ENCODE measurements around the gene BCAT1.

The BCAT1 gene

GRCh38 chr12:24760162-24760561 is 188.7 kb downstream of the BCAT1 start:
- DNase-seq: no peak

All from effector CD4-positive, alpha-beta T cell (primary cell).